ENCODE measurements around the gene CCDC8. TPM values are rescaled to one million over a fixed set of nuclear protein-coding genes. Genes with fewer than 3 reads are reported as not detected.

The CCDC8 gene
- total RNA-seq, 1 experiment from 2014 or later: 27.5 TPM

GRCh38 chr19:46449228-46449627 lies 35.9 kb upstream of the CCDC8 start:
- Histone ChIP-seq H3K9me3 (ENCODE audit: control insufficient read depth, low read depth, low read length) (no peaks in the 10 kb centered on the region), H2AK5ac (ENCODE audit: insufficient read length, low read length) (no peak overlapping the region), H2BK15ac (ENCODE audit: low read depth, low read length) (no peak overlapping the region), H3K56ac (ENCODE audit: insufficient read length, low read depth, low read length) (no peak overlapping the region), H3K9ac (ENCODE audit: extremely low read depth, insufficient read length, low read length) (no peak overlapping the region), H4K20me1 (ENCODE audit: control insufficient read depth, insufficient read depth, insufficient read length) (no peaks in the 10 kb centered on the region), H2BK120ac (ENCODE audit: low read depth, low read length, poor library complexity, severe bottlenecking) (no peak overlapping the region), H3K27me3 (ENCODE audit: insufficient read depth, low read length) (no peaks in the 10 kb centered on the region), H3K27ac (ENCODE audit: insufficient read length, low read depth, low read length) (no peak overlapping the region), H3K79me1 (ENCODE audit: insufficient read depth, low read depth, low read length, poor library complexity, severe bottlenecking) (no peaks in the 10 kb centered on the region), H2BK12ac (ENCODE audit: insufficient read length, low read depth, low read length) (no peak overlapping the region), H2AFZ (ENCODE audit: low read length) (no peak overlapping the region), H2BK5ac (ENCODE audit: insufficient read length, low read length) (no peak overlapping the region), H3K4ac (ENCODE audit: low read depth, low read length) (no peak overlapping the region), H3K79me2 (ENCODE audit: insufficient read depth, low read length) (no peaks in the 10 kb centered on the region), H3K14ac (ENCODE audit: insufficient read depth, low read length) (no peak overlapping the region), H3K18ac (ENCODE audit: insufficient read length, low read depth, low read length) (no peak overlapping the region), H3T11ph (ENCODE audit: low read length) (no peak overlapping the region), H4K8ac (replicated peaks; ENCODE audit: insufficient read length, low read depth, low read length) (no peak overlapping the region), H3K4me2 (ENCODE audit: insufficient read depth, insufficient read length, low read length) (no peak overlapping the region), H4K91ac (ENCODE audit: insufficient read length, low read depth, low read length) (no peak overlapping the region), H3K23ac (ENCODE audit: insufficient read length, low read depth, low read length) (no peak overlapping the region), H3K4me1 (ENCODE audit: insufficient read depth, low read length) (no peaks in the 10 kb centered on the region), H3K23me2 (ENCODE audit: insufficient read length, low read depth, low read length, poor library complexity, severe bottlenecking) (no peaks in the 10 kb centered on the region), H2BK20ac (ENCODE audit: low read depth, low read length, poor library complexity, severe bottlenecking) (no peak overlapping the region), H4K5ac (ENCODE audit: insufficient read length, low read depth, low read length) (no peak overlapping the region)
- H3K27ac Mint-ChIP-seq: no peak overlapping the region
- no CpG with 5 or more reads among the region's 7 CpGs for WGBS (ENCODE audit: extremely low coverage, insufficient read length, low lambda C conversion rate)
- H3K27me3 Mint-ChIP-seq (ENCODE audit: low read depth): peaks cover 3% of the 10 kb centered on the region; the same call in 1 of the 2 replicates
- no peak for TF ChIP-seq CTCF (conservative IDR thresholded peaks at IDR 0.05)
- peaks cover 5 to 7% of the 10 kb centered on the region in 2 experiments; a peak in 3 of 5 replicates for H3K9me3 Mint-ChIP-seq
- DNase-seq: no peak
- H3K4me1 Mint-ChIP-seq: no peaks in the 10 kb centered on the region
- H3K36me3 Mint-ChIP-seq (ENCODE audit: insufficient read depth in 1 of 3, low read depth in 3 of 3): no peaks in the 10 kb centered on the region
- no peak overlapping the region for H3K4me3 Mint-ChIP-seq
